Endodermal cell (in vitro differentiated cells): ENCODE data around the gene ENAM. TPM values are rescaled to one million over a fixed set of nuclear protein-coding genes. Genes with fewer than 3 reads are reported as not detected.

Source experiments
- DNase-seq: peaks from one replicate; pipeline ENCODE4 v3.0.0-alpha.2; 2017
- H3K27ac ChIP-seq: 2 replicates; pipeline ENCODE4 v1.5.1; 2013; ENCODE audit warnings: mild to moderate bottlenecking, low read depth, low read length, moderate library complexity
- H3K27me3 ChIP-seq: 2 replicates; pipeline ENCODE4 v1.6.1; 2013; ENCODE audit warnings: mild to moderate bottlenecking, low read length, moderate library complexity; ENCODE audit not compliant: insufficient read depth, control insufficient read depth, poor library complexity, severe bottlenecking
- H3K36me3 ChIP-seq: 2 replicates; pipeline ENCODE4 v1.7.0; 2013; ENCODE audit warnings: mild to moderate bottlenecking, low read length, moderate library complexity; ENCODE audit not compliant: control insufficient read depth, insufficient read depth
- H3K4me1 ChIP-seq: one replicate; pipeline ENCODE4 v1.7.0; 2013; ENCODE audit warnings: low read length; ENCODE audit not compliant: control insufficient read depth, insufficient read depth
- H3K4me3 ChIP-seq: 2 replicates; pipeline ENCODE4 v1.5.1; 2013; ENCODE audit warnings: mild to moderate bottlenecking, low read length, moderate library complexity
- H3K9ac ChIP-seq: 2 replicates; pipeline ENCODE4 v1.6.1; 2013; ENCODE audit warnings: mild to moderate bottlenecking, low read length, moderate library complexity; ENCODE audit not compliant: poor library complexity, severe bottlenecking; ENCODE audit errors: extremely low read depth
- H3K9me3 ChIP-seq: 2 replicates; pipeline ENCODE4 v1.6.1; 2013; ENCODE audit warnings: mild to moderate bottlenecking, low read length, moderate library complexity; ENCODE audit not compliant: control insufficient read depth
- H3K27ac Mint-ChIP-seq: 2 replicates; pipeline ENCODE4 v1.8.0; 2020; ENCODE audit warnings: mixed read lengths
- H3K27me3 Mint-ChIP-seq: 2 replicates; pipeline ENCODE4 v1.8.0; 2021; ENCODE audit warnings: mild to moderate bottlenecking, mixed read lengths; ENCODE audit not compliant: insufficient read depth
- H3K36me3 Mint-ChIP-seq: 2 replicates; pipeline ENCODE4 v1.8.0; 2020; ENCODE audit warnings: low read depth, mixed read lengths
- H3K4me1 Mint-ChIP-seq: 2 replicates; pipeline ENCODE4 v1.8.0; 2020; ENCODE audit warnings: mixed read lengths
- H3K4me3 Mint-ChIP-seq: 2 replicates; pipeline ENCODE4 v1.8.0; 2020; ENCODE audit warnings: mild to moderate bottlenecking, moderate library complexity, mixed read lengths
- H3K9me3 Mint-ChIP-seq: 2 replicates; pipeline ENCODE4 v1.8.0; 2020; ENCODE audit warnings: mild to moderate bottlenecking, mixed read lengths
- CTCF ChIP-seq: fragments of 200-600 bp; sonication (generic); conservative IDR thresholded peaks from 2 replicates; pipeline ENCODE4 v1.5.0; 2021; ENCODE audit warnings: antibody characterized with exemption, mild to moderate bottlenecking
- WGBS, 2 experiments: methylation state at CpG; one replicate each; pipeline versions ENCODE4 v1.1.5 to v1.1.7; 2013; ENCODE audit warnings: missing lambda C conversion rate in 2 of 2, mixed read lengths in 1 of 2; ENCODE audit not compliant: insufficient coverage in 1 of 2, insufficient read length in 1 of 2; 5-methylcytosine and 5-hydroxymethylcytosine counted together
- total RNA-seq, 2 donors: library from RNA; stranded (reverse); fragmentation: NEBNext Ultra II Directional in 1 of 2; extraction: Animal tissue kit (Norgen Biotek cat#: 25700) in 1 of 2; gene quantifications; 2 replicates in 1 of 2; 3 replicates in 1 of 2; pipeline ENCODE4 v1.2.1, GENCODE V29; 2021

ENAM gene
- total RNA-seq, 2 donors from 2014 or later = not detected

DNA sequence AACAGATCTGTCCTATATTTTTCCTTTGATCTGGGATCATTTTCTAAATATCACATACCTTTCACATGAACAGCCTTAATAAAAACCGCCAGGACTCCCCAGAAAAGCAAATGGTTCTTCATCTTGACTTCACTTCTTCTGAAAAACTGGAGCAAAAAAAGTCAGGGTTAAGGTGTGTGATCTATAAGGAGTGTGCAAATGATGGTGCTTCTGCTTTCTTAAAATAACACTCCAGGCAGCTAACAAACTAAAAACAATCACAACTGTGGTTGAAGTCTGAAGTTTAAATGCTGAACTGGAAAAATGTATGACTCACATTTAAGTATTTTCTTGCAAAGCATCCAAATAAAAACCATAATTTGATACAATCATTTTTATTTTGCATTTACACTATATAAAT is 37.8 kb downstream of the ENAM start, which contains the start of gene JCHAIN:
TSS of gene JCHAIN (minus strand) at position 140 of the 400 bp plus-strand sequence. CDS start at position 122, 18 bp downstream.
- Histone ChIP-seq H3K27me3 (peaks cover 8% of the 10 kb centered on the region), H3K9me3 (no peaks in the 10 kb centered on the region), H3K4me3 (no peak within 1 kb of the TSS), H3K27ac (no peak within 1 kb of the TSS), H3K4me1 (peaks cover 2% of the 10 kb centered on the region), H3K36me3 (no peaks in the 10 kb centered on the region), H3K9ac (no peak within 1 kb of the TSS)
- no peak within 1 kb of the TSS for H3K27ac Mint-ChIP-seq
- DNase-seq = no peak
- H3K9me3 Mint-ChIP-seq = no peaks in the 10 kb centered on the region
- H3K36me3 Mint-ChIP-seq = no peaks in the 10 kb centered on the region
- H3K4me1 Mint-ChIP-seq = peaks cover 8% of the 10 kb centered on the region
- peaks cover 5% of the 10 kb centered on the region for H3K27me3 Mint-ChIP-seq
- TF ChIP-seq CTCF = no peak
- no peak within 1 kb of the TSS for H3K4me3 Mint-ChIP-seq
- 88% methylated on average over 1 of the region's 1 CpG; no CpG with 5 or more reads in 1 of the 2 experiments for WGBS, 2 experiments

DNA sequence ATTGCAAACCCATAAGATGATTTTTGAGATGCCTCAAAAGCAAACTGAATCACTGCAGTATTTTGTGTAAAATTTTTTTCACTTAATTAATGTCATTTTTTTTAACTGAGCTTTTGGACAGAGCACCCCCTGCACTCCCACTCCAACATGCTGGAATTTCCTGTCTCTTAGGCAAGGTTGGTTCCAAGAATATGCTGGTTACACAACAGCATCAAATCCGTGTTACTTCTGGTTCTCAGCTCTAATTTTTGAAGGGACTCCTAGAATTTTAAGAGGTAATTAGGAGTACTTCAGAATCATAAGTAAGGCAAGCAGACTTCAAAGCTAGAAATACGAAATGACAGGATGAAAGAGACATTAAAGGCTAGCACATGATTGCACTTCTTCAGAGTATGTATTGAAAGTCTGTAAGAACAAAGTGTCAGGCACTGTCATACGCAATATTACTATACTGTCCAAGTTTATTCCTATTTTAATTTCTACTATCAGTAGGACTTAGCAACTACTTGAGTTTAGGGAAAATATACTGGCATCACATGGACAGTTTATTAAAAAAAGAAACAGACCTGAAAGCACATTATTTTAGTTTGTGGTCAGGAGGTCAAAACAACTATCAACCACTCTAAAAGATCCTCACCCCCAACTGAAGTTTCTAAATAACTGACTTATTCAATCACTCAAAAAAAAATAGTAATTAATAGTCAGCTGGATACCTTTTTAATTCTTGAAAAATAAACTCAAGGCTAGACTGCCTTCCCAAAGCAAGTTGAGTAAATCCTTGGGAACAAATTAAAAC is 39.4 kb downstream of the ENAM start:
- Histone ChIP-seq H3K27me3 (peaks cover 8% of the 10 kb centered on the region), H3K4me3 (no peak overlapping the region), H3K9me3 (no peaks in the 10 kb centered on the region), H3K36me3 (no peaks in the 10 kb centered on the region), H3K27ac (no peak overlapping the region), H3K4me1 (peaks cover 2% of the 10 kb centered on the region), H3K9ac (no peak overlapping the region)
- Mint-ChIP-seq H3K4me3 (no peak overlapping the region), H3K9me3 (no peaks in the 10 kb centered on the region), H3K36me3 (no peaks in the 10 kb centered on the region), H3K4me1 (peaks cover 8% of the 10 kb centered on the region), H3K27me3 (peaks cover 5% of the 10 kb centered on the region), H3K27ac (no peak overlapping the region)
- no peak for DNase-seq
- TF ChIP-seq CTCF = no peak
- WGBS, 2 experiments = 79 to 85% methylated on average over 2 to 3 of the region's 3 CpGs

- DNase-seq = no peak
- Mint-ChIP-seq H3K9me3 (no peaks in the 10 kb centered on the region), H3K27ac (no peak overlapping the region), H3K4me3 (no peak overlapping the region), H3K27me3 (peaks cover 5% of the 10 kb centered on the region), H3K4me1 (peaks cover 8% of the 10 kb centered on the region), H3K36me3 (no peaks in the 10 kb centered on the region)
- Histone ChIP-seq H3K36me3 (no peaks in the 10 kb centered on the region), H3K4me1 (peaks cover 2% of the 10 kb centered on the region), H3K27ac (no peak overlapping the region), H3K27me3 (peaks cover 15% of the 10 kb centered on the region), H3K9ac (no peak overlapping the region), H3K4me3 (no peak overlapping the region), H3K9me3 (no peaks in the 10 kb centered on the region)
- 80 to 87% methylated on average over 1 to 3 of the region's 5 CpGs for WGBS, 2 experiments
- TF ChIP-seq CTCF = no peak
Measured at GRCh38 chr4:70670332-70671014, 41.9 kb downstream of the ENAM start.
